Measurements from ENCODE around the gene GNAO1.

DNA sequence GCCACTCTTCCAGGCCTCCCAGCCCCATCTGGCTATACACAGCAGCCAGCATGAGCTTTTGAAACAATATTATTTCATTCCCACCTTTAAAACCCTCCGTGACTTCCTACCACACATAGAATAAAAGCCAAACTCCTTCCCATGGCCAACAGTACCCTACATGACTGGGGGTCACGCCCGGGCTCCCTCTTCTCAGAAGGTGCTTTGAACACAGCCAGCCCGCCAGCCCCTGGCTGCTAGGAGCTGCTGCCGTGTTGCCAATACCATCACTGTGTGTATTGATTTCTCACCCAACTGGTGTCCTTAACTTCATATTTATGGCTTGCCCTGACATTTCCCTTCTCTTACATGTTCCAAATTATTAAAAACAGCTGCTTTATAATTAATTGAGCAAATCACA is 111.2 kb downstream of the GNAO1 start:
- no peak for TF ChIP-seq PKNOX1 (IDR thresholded peaks at IDR 0.05)
- no peak for TF ChIP-seq FOXA1 (IDR thresholded peaks at IDR 0.05)
- TF ChIP-seq ELF4 (IDR thresholded peaks at IDR 0.05) = no peak
- TF ChIP-seq ZNF384 (IDR thresholded peaks at IDR 0.05) = no peak
